RWPE2 (cell line): ENCODE results near the gene CARMIL3.
A peak's percentile ranks its signal among the peaks of the same experiment; 100 is the strongest.

Experiments used
- ATAC-seq: fragments of 200-7000 bp; cut with Tn5 transposase; 3 replicates; pipeline ENCODE4 v1.9.1; 2021; ENCODE audit warnings: low read depth
- DNase-seq: peaks from one replicate; pipeline ENCODE4 v3.0.0-alpha.2; 2020; ENCODE audit warnings: low spot score
- H3K27ac ChIP-seq: fragments of 450-650 bp; 2 replicates; pipeline ENCODE4 v1.5.1; 2017; ENCODE audit warnings: mild to moderate bottlenecking; ENCODE audit not compliant: poor library complexity, severe bottlenecking
- H3K27me3 ChIP-seq: fragments of 250-450 bp; sonication (Bioruptor Pico); 2 replicates; pipeline ENCODE4 v1.5.1; 2021; ENCODE audit warnings: mild to moderate bottlenecking, moderate library complexity; ENCODE audit not compliant: insufficient read depth, poor library complexity, severe bottlenecking
- H3K36me3 ChIP-seq: fragments of 250-450 bp; sonication (Bioruptor Pico); 2 replicates; pipeline ENCODE4 v1.5.1; 2020; ENCODE audit warnings: low read depth, mild to moderate bottlenecking, moderate library complexity
- H3K4me1 ChIP-seq: fragments of 250-450 bp; sonication (Bioruptor Pico); 2 replicates; pipeline ENCODE4 v1.5.1; 2021; ENCODE audit warnings: mild to moderate bottlenecking, moderate library complexity; ENCODE audit not compliant: insufficient read depth, poor library complexity, severe bottlenecking
- H3K4me3 ChIP-seq: fragments of 250-450 bp; sonication (Bioruptor Pico); 2 replicates; pipeline ENCODE4 v1.5.1; 2021; ENCODE audit warnings: mild to moderate bottlenecking, moderate library complexity; ENCODE audit not compliant: severe bottlenecking
- H3K9me3 ChIP-seq: fragments of 250-450 bp; sonication (Bioruptor Pico); 2 replicates; pipeline ENCODE4 v1.5.1; 2021; ENCODE audit warnings: mild to moderate bottlenecking, moderate library complexity; ENCODE audit not compliant: severe bottlenecking
- CTCF ChIP-seq: fragments of 450-650 bp; IDR thresholded peaks from one replicate; pipeline ENCODE4 v1.5.1; 2017; ENCODE audit warnings: mild to moderate bottlenecking, moderate library complexity; ENCODE audit not compliant: poor library complexity, severe bottlenecking

Gene CARMIL3

GRCh38 chr14:24052656-24053547 is 1.1 kb downstream of the CARMIL3 start:
- no peaks in the 10 kb centered on the region for H3K9me3 ChIP-seq
- no peaks in the 10 kb centered on the region for H3K4me1 ChIP-seq
- TF ChIP-seq CTCF = no peak
- H3K27ac ChIP-seq = no peak overlapping the region
- DNase-seq (peak; percentile 63), ATAC-seq (no peak)
- H3K36me3 ChIP-seq = no peaks in the 10 kb centered on the region
- peaks cover 3% of the 10 kb centered on the region for H3K27me3 ChIP-seq
- peak overlapping the region; percentile 35 for H3K4me3 ChIP-seq

- no peaks in the 10 kb centered on the region for H3K4me1 ChIP-seq
- no peak for TF ChIP-seq CTCF
- no peak overlapping the region for H3K4me3 ChIP-seq
- ATAC-seq (no peak), DNase-seq (peak; percentile 55)
- H3K27ac ChIP-seq = no peak overlapping the region
- no peaks in the 10 kb centered on the region for H3K9me3 ChIP-seq
- H3K36me3 ChIP-seq = no peaks in the 10 kb centered on the region
- H3K27me3 ChIP-seq = peaks cover 3% of the 10 kb centered on the region
Observed at GRCh38 chr14:24053548-24054323, 1.9 kb downstream of the CARMIL3 start.

DNA sequence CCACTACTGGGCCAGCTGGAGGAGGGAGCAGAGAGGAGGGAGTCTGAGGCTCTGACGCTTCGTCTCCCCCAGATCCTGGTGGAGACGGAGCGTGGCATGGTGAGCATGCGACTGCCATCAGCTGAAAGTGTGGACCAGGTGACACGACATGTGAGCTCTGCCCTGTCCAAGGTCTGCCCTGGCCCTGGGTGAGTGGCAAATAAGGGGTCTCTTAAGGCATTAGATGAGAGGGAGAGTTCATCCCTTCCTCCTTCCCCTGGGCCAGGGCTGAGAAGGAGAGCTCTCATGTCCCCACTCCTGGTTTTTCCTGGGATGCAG is 2.5 kb downstream of the CARMIL3 start:
- H3K27ac ChIP-seq = no peak overlapping the region
- peaks cover 3% of the 10 kb centered on the region for H3K27me3 ChIP-seq
- H3K36me3 ChIP-seq = no peaks in the 10 kb centered on the region
- peak; percentile 58 for DNase-seq
- no peak for ATAC-seq
- H3K9me3 ChIP-seq = no peaks in the 10 kb centered on the region
- no peak for TF ChIP-seq CTCF
- no peaks in the 10 kb centered on the region for H3K4me1 ChIP-seq
- H3K4me3 ChIP-seq = no peak overlapping the region

- Histone ChIP-seq H3K36me3 (no peaks in the 10 kb centered on the region), H3K27me3 (peaks cover 3% of the 10 kb centered on the region), H3K4me3 (no peak overlapping the region), H3K9me3 (no peaks in the 10 kb centered on the region), H3K27ac (no peak overlapping the region), H3K4me1 (no peaks in the 10 kb centered on the region)
- DNase-seq (no peak), ATAC-seq (no peak)
- TF ChIP-seq CTCF = no peak
Observed at GRCh38 chr14:24054646-24055045, 2.8 kb downstream of the CARMIL3 start.
